ENCODE data around the gene NDE1.
"Not testable (repeated sequence)": the region's sequence is repeated elsewhere in the genome, so short reads cannot be mapped to it uniquely, and the experiment has no call there.

NDE1 gene

GRCh38 chr16:15649727-15650018 lies 372 bp upstream of the NDE1 start:
- DNase-seq = no peak

GRCh38 chr16:15650698-15651171 lies 690 bp downstream of the NDE1 start:
- DNase-seq = peak in 3 of 58 donors; percentile 6 to 21 (median 11)

- DNase-seq = no peak
Observed at GRCh38 chr16:15652293-15653001, 2.4 kb downstream of the NDE1 start.

GRCh38 chr16:15653227-15653626 lies 3.2 kb downstream of the NDE1 start:
- DNase-seq = peak in 4 of 58 donors; percentile 5 to 51 (median 12)

DNA sequence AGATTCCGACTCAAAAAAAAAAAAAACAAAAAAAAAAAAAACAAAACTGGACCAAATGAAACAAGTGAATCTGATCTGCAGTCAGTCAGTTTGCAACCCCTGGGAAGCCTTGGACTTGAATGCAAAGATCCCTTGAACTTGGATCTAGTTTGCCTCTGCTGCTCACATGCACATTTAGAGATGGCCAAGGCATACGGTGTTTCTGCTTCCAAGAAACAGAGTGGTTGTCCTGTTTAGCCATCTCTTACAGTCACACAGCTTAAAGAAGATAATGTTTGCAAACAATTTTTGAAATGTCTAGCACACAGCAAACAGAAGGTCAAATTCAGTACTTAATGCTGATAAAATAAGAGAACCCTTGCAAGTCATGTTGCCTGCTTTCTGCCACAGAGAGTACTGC lies 4.5 kb downstream of the NDE1 start:
- no peak for DNase-seq

DNA sequence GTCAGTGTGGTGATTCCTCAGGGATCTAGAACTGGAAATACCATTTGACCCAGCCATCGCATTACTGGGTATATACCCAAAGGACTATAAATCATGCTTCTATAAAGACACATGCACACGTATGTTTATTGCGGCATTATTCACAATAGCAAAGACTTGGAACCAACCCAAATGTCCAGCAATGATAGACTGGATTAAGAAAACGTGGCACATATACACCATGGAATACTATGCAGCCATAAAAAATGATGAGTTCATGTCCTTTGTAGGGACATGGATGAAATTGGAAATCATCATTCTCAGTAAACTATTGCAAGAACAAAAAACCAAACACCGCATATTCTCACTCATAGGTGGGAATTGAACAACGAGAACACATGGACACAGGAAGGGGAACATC lies 5.5 kb downstream of the NDE1 start:
- DNase-seq = not testable (repeated sequence)

GRCh38 chr16:15658149-15658548 lies 8.1 kb downstream of the NDE1 start:
- DNase-seq = no peak

- DNase-seq = no peak
Observed at GRCh38 chr16:15658556-15658955, 8.5 kb downstream of the NDE1 start.

- DNase-seq = no peak
Observed at GRCh38 chr16:15660203-15660601, 10.2 kb downstream of the NDE1 start.

- DNase-seq = no peak
Observed at GRCh38 chr16:15665107-15665506, 15.1 kb downstream of the NDE1 start.

DNA sequence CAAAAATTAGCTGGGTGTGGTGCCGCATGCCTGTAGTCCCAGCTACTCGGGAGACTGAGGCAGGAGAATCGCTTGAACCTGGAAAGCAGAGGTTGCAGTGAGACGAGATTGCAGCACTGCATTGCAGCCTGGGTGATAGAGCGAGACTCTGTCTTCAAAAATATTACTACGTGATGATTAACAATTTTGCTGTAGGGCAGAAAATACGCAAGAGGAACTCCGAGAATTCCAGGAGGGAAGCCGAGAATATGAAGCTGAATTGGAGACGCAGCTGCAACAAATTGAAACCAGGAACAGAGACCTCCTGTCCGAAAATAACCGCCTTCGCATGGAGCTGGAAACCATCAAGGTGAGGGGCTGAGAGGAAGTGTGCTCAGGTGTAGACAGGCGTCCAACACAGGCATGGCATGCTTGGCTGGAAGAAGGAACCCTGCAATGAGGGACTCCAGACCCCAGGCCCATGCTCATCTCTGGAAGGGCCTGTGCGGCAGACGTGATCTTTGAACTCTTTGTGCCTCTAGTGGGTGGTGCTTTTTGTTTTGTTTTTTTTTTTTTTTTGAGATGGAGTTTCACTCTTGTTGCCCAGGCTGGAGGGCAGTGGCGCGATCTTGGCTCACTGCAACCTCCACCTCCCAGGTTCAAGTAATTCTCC lies 17.2 kb downstream of the NDE1 start:
- no peak for DNase-seq

- DNase-seq = peak in 3 of 58 donors; percentile 10 to 13 (median 12)
Observed at GRCh38 chr16:15671530-15672117, 21.6 kb downstream of the NDE1 start.

GRCh38 chr16:15672127-15672513 lies 22.1 kb downstream of the NDE1 start:
- peak in 2 of 58 donors; percentile 20 to 29 for DNase-seq

DNA sequence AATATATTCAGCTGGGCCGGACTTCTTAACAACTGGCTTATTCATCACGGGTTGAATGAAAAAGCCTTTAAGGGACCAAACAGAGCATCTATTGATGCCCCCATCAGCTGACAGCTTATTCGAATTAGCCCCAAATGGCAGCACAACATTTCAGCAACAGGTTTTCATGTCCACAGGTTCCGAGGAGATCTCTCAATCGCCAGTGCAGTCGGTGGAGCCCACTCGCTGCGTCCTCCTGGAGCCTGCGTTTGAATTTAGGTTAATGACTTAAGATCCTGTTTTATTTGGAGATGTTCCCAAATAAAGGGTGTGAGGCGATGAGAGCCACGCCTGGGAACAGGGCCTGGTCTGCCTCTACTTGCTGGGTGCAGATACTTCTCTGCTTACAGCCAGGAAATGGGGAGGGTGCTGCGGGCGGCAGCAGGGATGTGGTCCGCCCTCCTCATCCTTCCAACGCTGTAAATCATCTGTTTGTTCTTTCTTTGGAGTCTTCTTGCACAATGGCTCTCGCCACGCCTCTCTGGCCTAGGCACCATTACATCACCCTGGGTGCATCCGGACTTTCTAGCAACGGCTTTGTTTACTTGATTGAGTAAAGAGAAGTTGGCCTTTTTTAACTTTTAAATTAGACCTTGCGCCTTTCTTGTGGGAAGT lies 22.6 kb downstream of the NDE1 start:
- DNase-seq = peak in 57 of 58 donors; percentile 4 to 94 (median 68)

GRCh38 chr16:15674571-15674970 lies 24.5 kb downstream of the NDE1 start:
- DNase-seq = peak in 5 of 58 donors; percentile 13 to 51 (median 21)

- peak in 5 of 58 donors; percentile 3 to 21 (median 9) for DNase-seq
Observed at GRCh38 chr16:15676506-15676905, 26.5 kb downstream of the NDE1 start.

DNA sequence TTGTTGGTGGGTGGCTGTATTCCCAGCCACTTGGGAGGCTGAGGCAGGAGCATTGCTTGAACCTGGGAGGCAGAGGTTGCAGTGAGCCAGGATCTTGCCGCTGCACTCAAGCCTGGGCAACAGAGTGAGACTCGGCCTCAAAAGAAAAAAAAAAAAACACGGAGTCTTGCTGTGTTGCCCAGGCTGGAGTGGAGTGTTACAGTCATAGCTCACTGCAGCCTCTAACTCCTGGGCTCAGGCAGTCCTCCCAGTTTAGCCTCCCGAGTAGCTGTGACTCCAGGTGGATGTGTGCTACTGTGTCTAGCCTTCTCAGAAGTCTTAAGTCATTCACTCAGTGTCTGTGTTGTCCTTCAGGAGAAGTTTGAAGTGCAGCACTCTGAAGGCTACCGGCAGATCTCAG lies 27.4 kb downstream of the NDE1 start:
- DNase-seq = no peak

- peak in 25 of 58 donors; percentile 1 to 59 (median 16) for DNase-seq
Observed at GRCh38 chr16:15682105-15682570, 32.1 kb downstream of the NDE1 start.

- no peak for DNase-seq
Observed at GRCh38 chr16:15686287-15686686, 36.2 kb downstream of the NDE1 start.

GRCh38 chr16:15689290-15689689 lies 39.2 kb downstream of the NDE1 start:
- no peak for DNase-seq

- no peak for DNase-seq
Observed at GRCh38 chr16:15690296-15690695, 40.3 kb downstream of the NDE1 start.

DNA sequence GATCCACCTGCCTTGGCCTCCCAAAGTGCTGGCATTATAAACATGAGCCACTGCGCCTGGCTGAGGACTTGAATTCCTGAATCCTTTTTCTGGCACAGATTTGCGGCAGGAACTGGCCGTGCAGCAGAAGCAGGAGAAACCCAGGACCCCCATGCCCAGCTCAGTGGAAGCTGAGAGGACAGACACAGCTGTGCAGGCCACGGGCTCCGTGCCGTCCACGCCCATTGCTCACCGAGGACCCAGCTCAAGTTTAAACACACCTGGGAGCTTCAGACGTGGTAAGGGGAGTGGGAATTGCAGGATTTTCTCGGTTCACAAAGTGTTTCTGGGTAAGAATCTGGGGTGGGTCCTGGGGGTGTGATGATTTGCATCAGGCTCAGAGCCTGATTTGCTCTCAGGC lies 41.0 kb downstream of the NDE1 start:
- no peak for DNase-seq
